Right lobe of liver (tissue), 6 donors: Measurements from ENCODE around the gene TWNK. TPM values are rescaled to one million over a fixed set of nuclear protein-coding genes. Genes with fewer than 3 reads are reported as not detected.

ENCODE experiments used
- ATAC-seq, 4 donors: fragments of 200-7000 bp; cut with Tn5 transposase; one replicate each; pipeline ENCODE4 v1.9.1; 2020; ENCODE audit warnings: mild to moderate bottlenecking in 4 of 4, moderate library complexity in 4 of 4
- DNase-seq, 3 donors: peaks; one replicate each; pipeline ENCODE4 v3.0.0-alpha.2; 2020
- H3K27ac ChIP-seq, 3 donors: fragments of 200-600 bp; one replicate each; pipeline ENCODE4 v1.8.0; 2022
- H3K27me3 ChIP-seq, 2 donors: fragments of 200-600 bp; one replicate each; pipeline ENCODE4 v1.8.0; 2022
- H3K36me3 ChIP-seq, 4 donors: fragments of 200-600 bp; sonication (generic) in 1 of 4; one replicate each; pipeline versions ENCODE4 v1.5.1 to v1.8.0; 2017 to 2022; ENCODE audit warnings: control low read depth in 1 of 4
- H3K4me1 ChIP-seq, 4 donors: fragments of 200-600 bp; sonication (generic) in 1 of 4; one replicate each; pipeline versions ENCODE4 v1.5.1 to v1.8.0; 2017 to 2022; ENCODE audit warnings: control low read depth in 1 of 4
- H3K4me3 ChIP-seq, 3 donors: fragments of 200-600 bp; one replicate each; pipeline ENCODE4 v1.8.0; 2022
- H3K9me3 ChIP-seq, 4 donors: fragments of 200-600 bp; sonication (generic) in 1 of 4; one replicate each; pipeline versions ENCODE4 v1.5.1 to v1.8.0; 2017 to 2022; ENCODE audit warnings: control low read depth in 1 of 4
- POLR2A ChIP-seq: fragments of 450-650 bp; IDR thresholded peaks from one replicate; pipeline ENCODE4 v1.6.1; 2017; ENCODE audit warnings: antibody characterized with exemption, mild to moderate bottlenecking
- WGBS: methylation state at CpG from one replicate; pipeline ENCODE4 v1.1.6; 2018; ENCODE audit warnings: low coverage, low lambda C conversion rate; ENCODE audit not compliant: insufficient coverage; ENCODE audit errors: missing lambda C conversion rate; 5-methylcytosine and 5-hydroxymethylcytosine counted together
- intact Hi-C, 2 donors: fragments of 100-400 bp; cut with DNase I; formaldehyde crosslinking; loops; one replicate each; pipeline versions ENCODE4 v1.11.2 to v1.14.1; 2022
- total RNA-seq, 6 experiments: library from RNA; depleted of rRNA in 2 of 6; stranded (reverse); fragments of >200 nt in 2 of 6; fragmentation: NEBNext Ultra II Directional in 3 of 6; extraction: Animal tissue kit (Norgen Biotek cat#: 25700) in 3 of 6; gene quantifications; one replicate each; pipeline versions ENCODE4 v1.1.0 to v1.2.4, GENCODE V29; 2016 to 2023
- TF ChIP-seq, protein P1 (sequence below), 4 donors: fragments of 200-600 bp in 3 of 4; fragments of 450-650 bp in 1 of 4; IDR thresholded peaks; one replicate each; pipeline versions ENCODE4 v1.5.1 to v1.8.0; 2016 to 2022; ENCODE audit warnings: antibody characterized with exemption in 4 of 4, mild to moderate bottlenecking in 2 of 4
- donor health status: DM: no; HTN: yes; CAD: no.
- donor health status: DM: no; HTN: no; CAD: no.
- donor health status: DM: no; HTN: no; CAD: no.
- donor health status: DM: no; HTN: yes; CAD: no.
- donor health status: DM: no; HTN: yes; CAD: no.

The TWNK gene
- total RNA-seq, 6 experiments from 2014 or later, result 2.9 to 8.4 (median 4.6) TPM

DNA sequence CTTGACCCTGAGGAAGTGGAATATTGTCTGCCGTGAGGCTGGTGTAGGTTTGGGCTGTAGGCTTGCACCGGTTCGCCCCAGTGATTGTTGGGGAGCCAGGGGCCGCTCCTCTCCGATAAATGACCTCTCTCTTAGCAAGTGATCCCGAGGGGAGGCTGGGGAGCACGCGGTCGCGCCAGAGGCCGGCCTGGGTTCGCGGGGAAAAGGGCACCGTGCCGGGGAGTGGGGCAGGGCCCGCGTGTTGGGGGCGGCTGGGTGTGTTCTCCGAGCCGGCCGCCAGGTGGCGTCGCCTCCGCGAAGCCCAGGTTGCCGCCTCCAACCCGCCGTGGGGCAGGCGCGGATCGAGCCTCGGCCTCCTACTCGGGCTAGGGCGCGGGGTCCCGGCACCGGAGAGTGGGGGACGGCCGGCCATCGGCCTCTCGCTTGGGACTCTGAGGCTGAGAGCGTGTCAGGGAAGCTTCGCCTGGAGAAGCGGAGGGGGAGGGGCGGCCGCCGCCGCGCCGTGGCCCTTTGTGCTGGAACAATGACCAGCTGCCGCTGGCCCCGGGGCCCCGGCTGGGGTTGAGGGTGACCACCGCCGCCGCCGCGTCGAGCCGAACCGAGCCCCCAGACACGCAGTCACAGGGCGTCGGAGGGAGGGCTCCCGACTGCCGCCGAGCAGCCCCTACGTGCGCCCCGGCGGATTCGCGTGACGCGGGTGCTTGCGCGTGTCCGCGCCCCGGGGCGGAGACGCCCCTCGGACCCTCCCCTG, 11.8 kb downstream of the TWNK start:
- Histone ChIP-seq H3K4me3 (peak overlapping the region; percentile 77 to 81 (median 78)), H3K27ac (peak overlapping the region; percentile 96 to 100 (median 97)), H3K9me3 (no peaks in the 10 kb centered on the region), H3K27me3 (no peaks in the 10 kb centered on the region), H3K36me3 (no peaks in the 10 kb centered on the region), H3K4me1 (peaks cover 0 to 18% (median 3%) of the 10 kb centered on the region in 4 donors)
- TF ChIP-seq, protein P1, sequence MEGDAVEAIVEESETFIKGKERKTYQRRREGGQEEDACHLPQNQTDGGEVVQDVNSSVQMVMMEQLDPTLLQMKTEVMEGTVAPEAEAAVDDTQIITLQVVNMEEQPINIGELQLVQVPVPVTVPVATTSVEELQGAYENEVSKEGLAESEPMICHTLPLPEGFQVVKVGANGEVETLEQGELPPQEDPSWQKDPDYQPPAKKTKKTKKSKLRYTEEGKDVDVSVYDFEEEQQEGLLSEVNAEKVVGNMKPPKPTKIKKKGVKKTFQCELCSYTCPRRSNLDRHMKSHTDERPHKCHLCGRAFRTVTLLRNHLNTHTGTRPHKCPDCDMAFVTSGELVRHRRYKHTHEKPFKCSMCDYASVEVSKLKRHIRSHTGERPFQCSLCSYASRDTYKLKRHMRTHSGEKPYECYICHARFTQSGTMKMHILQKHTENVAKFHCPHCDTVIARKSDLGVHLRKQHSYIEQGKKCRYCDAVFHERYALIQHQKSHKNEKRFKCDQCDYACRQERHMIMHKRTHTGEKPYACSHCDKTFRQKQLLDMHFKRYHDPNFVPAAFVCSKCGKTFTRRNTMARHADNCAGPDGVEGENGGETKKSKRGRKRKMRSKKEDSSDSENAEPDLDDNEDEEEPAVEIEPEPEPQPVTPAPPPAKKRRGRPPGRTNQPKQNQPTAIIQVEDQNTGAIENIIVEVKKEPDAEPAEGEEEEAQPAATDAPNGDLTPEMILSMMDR (IDR thresholded peaks at IDR 0.05), result peak; percentile 96 to 98 (median 96)
- TF ChIP-seq POLR2A, result peak; percentile 81
- DNase-seq (peak; percentile 83 to 86 (median 83)), ATAC-seq (peak; percentile 65 to 74 (median 70))
- intact Hi-C loops, result no loop called here
- WGBS, result 0% methylated on average over 1 of the region's 83 CpGs

DNA sequence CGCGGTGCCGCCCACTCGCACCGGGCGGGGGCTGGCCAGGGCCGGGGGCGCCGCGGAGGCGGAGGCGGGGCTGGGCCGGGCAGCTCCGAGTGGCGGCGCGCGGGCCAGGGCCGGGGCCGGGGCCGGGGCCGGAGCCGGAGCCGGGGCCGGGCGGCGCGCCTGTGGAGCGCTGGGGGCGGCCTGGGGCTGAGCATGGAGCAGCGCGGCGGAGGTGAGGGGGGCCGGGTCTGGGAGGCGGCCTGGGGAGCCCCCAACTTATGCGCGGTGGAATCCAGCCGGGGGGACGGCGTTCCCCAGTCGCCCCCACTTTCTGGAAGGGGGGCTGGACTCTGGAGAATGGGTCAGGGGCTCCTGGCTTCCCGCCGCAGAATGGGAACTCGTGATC, 12.4 kb downstream of the TWNK start, which contains the start of gene LZTS2:
LZTS2 (plus strand) TSS at position 67 of the 385 bp plus-strand sequence. CDS start 2,731 bp downstream, outside the sequence.
- ATAC-seq, result no peak
- no CpG with 5 or more reads among the region's 44 CpGs for WGBS
- intact Hi-C loops, result loop anchor here in 1 of 2 donors (10.0 kb wide), 1 partner anchor 335 kb away; no protein-coding TSS in a partner anchor

DNA sequence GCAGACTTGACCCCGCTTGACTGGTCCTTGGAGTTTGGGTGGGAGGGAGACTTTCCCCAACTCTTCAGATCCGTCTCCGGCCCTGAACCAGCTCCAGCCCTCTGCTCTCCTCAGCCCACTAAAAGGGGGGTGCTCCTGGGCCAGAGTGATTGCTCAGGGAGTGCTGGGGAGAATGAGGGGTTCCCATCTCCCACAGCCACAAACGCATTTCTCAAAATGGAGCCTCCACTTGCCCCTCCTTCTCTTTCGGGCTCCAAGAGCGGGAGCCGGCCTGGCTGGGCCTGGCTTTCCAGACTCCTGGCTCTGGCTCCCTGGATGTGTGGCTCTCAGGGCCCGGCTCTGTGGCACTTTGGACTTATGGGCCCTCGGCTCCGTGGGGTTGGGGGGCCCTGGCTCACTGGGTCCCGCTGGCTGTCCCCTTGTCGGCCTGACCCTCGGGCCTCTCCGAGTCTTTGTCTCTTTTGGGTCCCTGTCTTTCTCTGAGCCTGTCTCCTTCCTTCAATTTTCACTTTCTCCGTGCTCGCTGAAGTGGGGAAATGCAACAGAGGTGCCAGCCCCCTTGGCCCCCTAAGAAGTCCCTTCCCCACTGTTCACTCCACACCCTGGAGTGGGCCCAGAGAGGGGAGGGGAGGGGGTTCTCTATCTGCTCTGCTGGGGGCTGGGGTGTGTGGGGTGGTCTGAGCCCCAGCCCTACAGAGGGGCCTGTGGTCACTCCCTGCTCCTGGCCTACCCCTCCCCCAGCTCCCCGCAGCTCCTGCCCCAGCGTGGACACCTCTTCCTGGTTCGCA, 13.0 kb downstream of the TWNK start:
- ATAC-seq, result no peak
- H3K4me3 ChIP-seq, result peak overlapping the region; percentile 44 to 81 (median 78)
- TF ChIP-seq, protein P1 (IDR thresholded peaks at IDR 0.05), result no peak
- TF ChIP-seq POLR2A, result no peak
- peaks cover 0 to 18% (median 3%) of the 10 kb centered on the region in 4 donors for H3K4me1 ChIP-seq
- 60% methylated on average over 9 of the region's 19 CpGs for WGBS
- H3K27ac ChIP-seq, result peak overlapping the region; percentile 88 to 96 (median 88)
- no peaks in the 10 kb centered on the region for H3K9me3 ChIP-seq
- H3K36me3 ChIP-seq, result no peaks in the 10 kb centered on the region
- H3K27me3 ChIP-seq, result no peaks in the 10 kb centered on the region
- DNase-seq, result no peak
- intact Hi-C loops, result loop anchor here in 1 of 2 donors (10.0 kb wide), 1 partner anchor 336 kb away; no protein-coding TSS in a partner anchor

More for the DNA sequence above, 12.4 kb downstream of the TWNK start, which contains the start of gene LZTS2:
- DNase-seq, result no peak
- peak within 1 kb of the TSS; percentile 77 to 81 (median 78) for H3K4me3 ChIP-seq
- no peaks in the 10 kb centered on the region for H3K9me3 ChIP-seq
- H3K27me3 ChIP-seq, result no peaks in the 10 kb centered on the region
- TF ChIP-seq POLR2A, result no peak
- TF ChIP-seq, protein P1 (IDR thresholded peaks at IDR 0.05), result no peak
- H3K27ac ChIP-seq, result peak within 1 kb of the TSS; percentile 96 to 100 (median 97)
- peaks cover 0 to 18% (median 3%) of the 10 kb centered on the region in 4 donors for H3K4me1 ChIP-seq
- H3K36me3 ChIP-seq, result no peaks in the 10 kb centered on the region

DNA sequence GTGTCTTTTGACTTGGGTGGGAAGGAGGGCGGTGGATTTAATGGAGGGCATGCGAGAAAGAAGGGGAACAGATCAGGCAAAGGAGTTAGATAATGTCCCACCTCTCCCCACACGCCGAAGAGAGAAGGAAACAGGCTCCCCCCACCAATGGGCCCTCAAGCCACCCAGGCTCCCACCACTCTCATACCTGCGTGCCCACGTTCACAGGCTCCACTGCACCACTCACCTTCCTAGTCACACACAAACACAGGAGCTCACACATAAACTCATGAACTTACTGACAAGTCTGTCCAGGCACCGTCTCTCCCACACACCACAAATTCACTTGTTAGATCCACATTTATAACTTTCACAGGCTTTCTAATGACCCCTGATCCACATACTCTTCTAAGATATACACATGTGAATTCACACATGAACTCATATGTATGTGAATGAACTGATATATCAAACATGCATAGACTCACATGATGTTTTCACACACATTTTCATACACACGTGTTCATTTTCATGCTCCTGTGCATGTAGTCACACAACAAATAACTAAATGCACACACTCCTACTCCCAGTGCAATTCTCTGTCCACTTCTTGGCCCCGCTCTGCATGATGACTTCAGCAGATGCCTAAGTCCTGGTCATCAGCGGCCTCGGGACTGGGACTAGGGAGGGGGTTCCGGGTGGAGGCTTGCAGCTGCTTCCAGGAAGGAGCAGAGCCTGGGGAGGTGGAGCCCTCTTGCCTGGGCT, 13.7 kb downstream of the TWNK start:
- 39% methylated on average over 10 of the region's 12 CpGs for WGBS
- peaks cover 0 to 18% (median 3%) of the 10 kb centered on the region in 4 donors for H3K4me1 ChIP-seq
- no peaks in the 10 kb centered on the region for H3K27me3 ChIP-seq
- DNase-seq (peak; percentile 70 to 79 (median 78)), ATAC-seq (peak in 3 of 4 donors; percentile 5 to 35 (median 19))
- no peaks in the 10 kb centered on the region for H3K36me3 ChIP-seq
- H3K4me3 ChIP-seq, result peak overlapping the region in 1 of 3 donors; percentile 81
- TF ChIP-seq, protein P1 (IDR thresholded peaks at IDR 0.05), result no peak
- no peak for TF ChIP-seq POLR2A
- H3K9me3 ChIP-seq, result no peaks in the 10 kb centered on the region
- intact Hi-C loops, result loop anchor here in 1 of 2 donors (10.0 kb wide), 1 partner anchor 336 kb away; no protein-coding TSS in a partner anchor
- peak overlapping the region; percentile 88 to 96 (median 88) for H3K27ac ChIP-seq
